NCI-H1417 (cell line): ENCODE measurements around the gene MEF2C.

Experiments used
- DNase-seq, 3 experiments: peaks; one replicate each; lab custom pipeline; 2025; lab: John Stamatoyannopoulos, UW

Gene MEF2C

GRCh38 chr5:88674356-88675167, 208.4 kb downstream of the MEF2C start:
- DNase-seq, result peak; percentile 84 to 92 (median 92)

DNA sequence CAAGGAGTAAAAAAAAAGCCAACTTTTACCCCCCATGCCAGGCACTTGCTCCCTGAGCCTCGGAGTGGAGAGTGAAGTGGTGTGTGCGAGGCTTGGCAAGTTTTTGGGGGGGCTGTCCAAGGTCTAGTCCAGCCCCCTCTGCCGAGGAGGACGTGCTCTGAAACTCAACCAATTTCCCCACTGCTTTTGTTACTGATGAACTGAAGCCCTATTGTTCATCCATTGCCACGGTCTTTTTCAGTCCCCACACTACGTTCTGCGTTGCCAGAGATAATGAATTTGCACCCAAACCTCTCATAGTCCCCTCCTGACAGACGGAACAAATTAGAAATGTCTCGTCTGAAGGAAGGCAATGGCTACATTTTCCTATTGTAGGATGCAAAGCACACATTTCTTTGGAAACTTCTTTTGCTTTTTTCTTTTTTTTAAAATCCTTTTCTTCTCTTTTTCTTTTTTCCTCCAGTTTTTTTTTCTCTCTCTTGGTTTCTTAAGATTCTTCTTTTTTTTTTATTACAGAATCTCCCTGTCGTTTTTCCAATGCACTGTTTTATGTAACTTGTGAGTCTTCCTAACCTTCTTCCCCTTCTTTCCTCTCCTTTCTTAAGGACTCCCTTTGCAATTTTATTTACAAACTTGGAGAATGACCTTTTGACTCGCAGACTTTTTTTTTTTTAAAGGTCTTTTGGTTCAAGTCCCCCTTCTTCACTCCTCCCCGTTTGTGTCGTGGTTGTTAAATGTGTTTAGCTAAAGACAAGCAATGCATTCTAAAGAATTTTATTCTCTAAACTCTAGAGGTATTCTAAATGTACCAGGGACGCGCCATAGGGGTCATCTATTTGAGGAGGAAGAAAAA, 209.5 kb downstream of the MEF2C start:
- DNase-seq, result peak in 1 of 3 experiments; percentile 42

DNA sequence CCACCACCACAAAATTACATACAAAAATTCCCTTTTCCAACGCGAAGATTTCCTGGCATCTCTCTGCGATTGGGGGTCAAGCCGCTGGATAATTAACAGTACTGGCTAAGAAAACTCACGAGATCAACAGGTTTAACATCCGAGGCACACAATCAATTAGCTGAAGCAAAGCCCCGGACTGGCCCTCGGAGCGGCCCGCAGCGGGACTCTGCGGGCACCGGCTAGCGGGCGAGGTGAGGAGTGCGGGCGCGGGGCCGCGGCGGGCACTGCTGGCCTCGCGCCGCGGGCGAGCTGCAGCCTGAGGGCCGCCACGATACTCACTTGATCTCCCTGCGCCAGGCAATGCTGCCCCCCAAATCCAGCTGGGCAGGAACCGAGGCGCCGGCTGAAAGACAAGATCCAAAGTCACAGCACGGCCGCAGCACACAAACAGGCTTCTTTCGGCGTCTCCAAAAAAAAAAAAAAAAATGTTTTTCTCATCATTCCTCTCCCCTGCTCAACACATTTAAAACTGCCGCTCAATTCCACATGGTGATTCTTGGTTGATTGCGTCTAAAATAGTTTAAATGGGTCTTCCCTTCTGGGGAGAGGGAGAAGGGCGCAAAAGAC, 210.2 kb downstream of the MEF2C start:
- DNase-seq, result no peak

GRCh38 chr5:88671505-88672499, 211.2 kb downstream of the MEF2C start:
- no peak for DNase-seq

DNA sequence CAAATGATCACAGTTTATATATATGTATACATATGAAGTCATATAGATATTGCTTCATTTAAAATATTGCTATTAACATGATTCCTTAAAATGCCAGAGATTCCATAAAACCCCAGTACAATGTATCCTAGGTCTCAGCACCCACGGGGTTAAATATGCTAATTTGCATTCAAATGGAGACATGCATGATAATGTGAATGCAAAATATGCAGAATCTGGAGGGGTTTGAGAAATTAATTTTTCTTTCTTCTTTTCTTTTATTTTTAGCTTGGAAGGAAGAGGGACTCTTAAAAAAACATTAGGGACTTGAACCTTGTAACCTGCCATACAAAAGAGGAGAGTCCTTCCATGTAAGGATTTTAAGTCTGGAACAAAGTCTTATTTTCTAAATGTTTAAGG, 211.9 kb downstream of the MEF2C start:
- no peak for DNase-seq

- no peak for DNase-seq
These were observed 212.5 kb downstream of the MEF2C start for GRCh38 chr5:88670461-88670860.

DNA sequence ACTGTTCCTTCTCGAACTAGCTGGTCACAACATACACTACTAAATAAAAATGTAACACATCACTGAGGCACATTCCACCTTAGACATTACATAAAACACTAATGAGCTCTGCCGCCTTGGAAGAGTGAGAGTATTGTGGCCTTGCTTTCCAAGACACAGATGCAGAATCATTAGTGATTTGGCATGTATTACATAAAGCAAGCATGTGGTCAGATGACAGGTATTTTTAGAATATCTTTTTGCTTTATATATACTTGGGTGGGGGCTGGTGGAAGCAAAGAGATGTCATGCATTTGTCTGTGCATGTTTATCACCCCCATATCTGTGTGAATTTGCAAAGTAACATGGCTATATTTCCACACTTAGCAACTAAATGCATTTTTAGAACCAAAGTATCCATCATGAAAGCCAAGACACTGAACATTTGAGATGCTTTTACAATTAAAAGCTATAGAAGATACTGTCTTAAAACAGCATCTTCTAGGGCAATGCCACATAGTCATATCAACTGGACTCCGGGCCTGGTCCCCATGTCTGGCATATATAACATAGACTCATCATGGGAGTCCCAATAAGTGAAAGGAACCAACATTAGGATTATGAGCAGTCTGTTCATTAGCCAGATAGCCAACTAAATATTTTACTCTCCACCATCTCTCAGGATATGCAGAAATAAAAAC, 213.5 kb downstream of the MEF2C start:
- no peak for DNase-seq

- peak in 2 of 3 experiments; percentile 70 to 78 for DNase-seq
These were observed 215.3 kb downstream of the MEF2C start for GRCh38 chr5:88667496-88668201.
